CD4-positive, alpha-beta T cell treated with Interleukin-2 at 100 ng/mL for 4 hours (primary cell): ENCODE data around the gene AKR1C1.
"Not testable (repeated sequence)": the region's sequence is repeated elsewhere in the genome, so short reads cannot be mapped to it uniquely, and the experiment has no call there.

Source experiments
- DNase-seq: peaks from one replicate; pipeline ENCODE4 v3.0.0-alpha.2; 2020; ENCODE audit warnings: low spot score

The AKR1C1 gene

GRCh38 chr10:4984223-4984622 lies 21.0 kb downstream of the AKR1C1 start:
- no peak for DNase-seq

GRCh38 chr10:4984971-4985594 lies 21.9 kb downstream of the AKR1C1 start:
- DNase-seq = no peak

GRCh38 chr10:4988000-4988641 lies 24.9 kb downstream of the AKR1C1 start:
- DNase-seq = not testable (repeated sequence)

GRCh38 chr10:4990217-4990616 lies 27.0 kb downstream of the AKR1C1 start:
- DNase-seq = no peak

GRCh38 chr10:4991463-4991862 lies 28.2 kb downstream of the AKR1C1 start:
- DNase-seq = not testable (repeated sequence)

- not testable (repeated sequence) for DNase-seq
Measured at GRCh38 chr10:4992564-4992963, 29.3 kb downstream of the AKR1C1 start.

GRCh38 chr10:4994260-4994659 lies 31.0 kb downstream of the AKR1C1 start:
- not testable (repeated sequence) for DNase-seq

GRCh38 chr10:4998671-4999070 lies 35.5 kb downstream of the AKR1C1 start:
- DNase-seq = no peak

- DNase-seq = no peak
Measured at GRCh38 chr10:5002013-5002727, 39.0 kb downstream of the AKR1C1 start.

GRCh38 chr10:5003127-5004029 lies 40.2 kb downstream of the AKR1C1 start, which contains the start of gene AKR1C2:
TSS of gene AKR1C2 (minus strand) at chr10:5003857. CDS start at chr10:5003835, 22 bp downstream.
- DNase-seq = not testable (repeated sequence)

- not testable (repeated sequence) for DNase-seq
Measured at GRCh38 chr10:5004030-5004385, 40.8 kb downstream of the AKR1C1 start.

- DNase-seq = not testable (repeated sequence)
Measured at GRCh38 chr10:5004501-5004900, 41.3 kb downstream of the AKR1C1 start.

- not testable (repeated sequence) for DNase-seq
Measured at GRCh38 chr10:5008857-5009548, 45.8 kb downstream of the AKR1C1 start.

GRCh38 chr10:5010043-5010442 lies 46.8 kb downstream of the AKR1C1 start:
- not testable (repeated sequence) for DNase-seq

GRCh38 chr10:5011392-5011791 lies 48.2 kb downstream of the AKR1C1 start:
- DNase-seq = not testable (repeated sequence)

GRCh38 chr10:5012595-5012994 lies 49.4 kb downstream of the AKR1C1 start:
- no peak for DNase-seq

GRCh38 chr10:5013385-5013784 lies 50.2 kb downstream of the AKR1C1 start:
- DNase-seq = no peak

- not testable (repeated sequence) for DNase-seq
Measured at GRCh38 chr10:5014200-5014910, 51.1 kb downstream of the AKR1C1 start.

GRCh38 chr10:5014936-5015335 lies 51.7 kb downstream of the AKR1C1 start:
- DNase-seq = no peak

- no peak for DNase-seq
Measured at GRCh38 chr10:5018134-5018533, 54.9 kb downstream of the AKR1C1 start.
